Activated T-cell treated with anti-CD3 and anti-CD28 coated beads, Interleukin-2, amount 50 U/mL, for 4 hours (primary cell): Measurements from ENCODE around the gene SLC22A2. TPM values are rescaled to one million over a fixed set of nuclear protein-coding genes. Genes with fewer than 3 reads are reported as not detected.

ENCODE experiments used
- ATAC-seq, 2 donors: fragments of 200-7000 bp; cut with Tn5 transposase; one replicate each; pipeline ENCODE4 v1.10.0; 2021
- DNase-seq: peaks from one replicate; pipeline ENCODE4 v3.0.0-alpha.2; 2020
- H3K27me3 Mint-ChIP-seq: one replicate; pipeline ENCODE4 v1.8.0; 2021; ENCODE audit warnings: low read depth, mixed read lengths
- H3K36me3 Mint-ChIP-seq: one replicate; pipeline ENCODE4 v1.8.0; 2022; ENCODE audit warnings: mixed read lengths; ENCODE audit not compliant: insufficient read depth
- H3K4me1 Mint-ChIP-seq: one replicate; pipeline ENCODE4 v1.8.0; 2021; ENCODE audit warnings: low read depth, mixed read lengths
- H3K4me3 Mint-ChIP-seq: one replicate; pipeline ENCODE4 v1.8.0; 2021; ENCODE audit warnings: mild to moderate bottlenecking, moderate library complexity, mixed read lengths
- H3K9me3 Mint-ChIP-seq: one replicate; pipeline ENCODE4 v1.8.0; 2021; ENCODE audit warnings: mixed read lengths
- total RNA-seq, 3 donors: library from RNA; stranded (reverse); gene quantifications; one replicate each; pipeline ENCODE4 v1.2.1, GENCODE V29; 2021

SLC22A2 gene
- total RNA-seq, 3 donors from 2014 or later, result not detected

DNA sequence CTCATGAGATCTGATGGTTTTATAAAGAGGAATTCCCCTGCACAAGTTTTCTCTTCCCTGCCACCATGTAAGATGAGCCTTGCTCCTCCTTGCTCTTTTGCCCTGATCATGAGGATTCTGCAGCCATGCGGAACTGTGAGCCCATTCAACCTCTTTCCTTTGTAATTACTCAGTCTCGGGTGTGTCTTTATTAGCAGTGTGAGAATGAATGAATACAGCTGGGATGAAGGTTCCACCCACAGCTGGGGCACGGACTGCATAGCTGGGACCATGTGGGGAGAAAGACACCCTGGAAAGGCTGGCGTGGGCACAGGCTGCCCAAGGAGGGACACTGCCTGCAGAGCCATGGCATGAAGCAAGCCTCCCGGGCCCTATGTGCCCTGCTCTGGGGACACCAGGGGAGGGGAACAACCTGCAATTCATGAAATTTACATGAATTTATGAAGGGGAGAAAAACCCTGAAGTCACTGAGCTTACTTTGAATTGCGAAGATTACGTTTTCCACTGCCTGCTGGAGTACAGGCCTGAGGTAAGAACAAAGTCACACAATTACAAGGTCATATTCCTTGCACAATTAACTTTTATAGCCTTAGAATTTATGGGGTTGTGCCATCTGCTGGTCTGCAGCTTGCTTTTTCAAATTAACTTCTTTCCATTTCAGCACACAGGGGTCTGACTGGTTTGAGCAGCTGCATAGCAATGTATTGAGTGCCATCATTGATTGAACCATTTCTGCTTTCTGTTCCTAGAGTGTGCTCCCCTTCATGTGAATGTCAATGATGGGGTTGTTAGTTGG is 90.8 kb downstream of the SLC22A2 start:
- Mint-ChIP-seq H3K4me3 (no peak overlapping the region), H3K27me3 (peaks cover 18% of the 10 kb centered on the region), H3K36me3 (no peaks in the 10 kb centered on the region), H3K9me3 (peaks cover 6% of the 10 kb centered on the region), H3K4me1 (no peaks in the 10 kb centered on the region)
- ATAC-seq, result no peak
- DNase-seq, result no peak

Other genes starting within 250 kb of the SLC22A2 start
- gene SLC22A1, start 137.0 kb downstream of the SLC22A2 start, total RNA-seq, result 1 to 10 TPM; 1.7 to 7.0 (median 4.3) TPM
- gene SLC22A3, start 89.6 kb upstream of the SLC22A2 start, total RNA-seq, result under 1 TPM in 2 of 3 donors, not detected in 1; 0.11 to 0.13 TPM